Esophagus muscularis mucosa (tissue), 4 donors: Measurements from ENCODE around the gene BARX1. TPM values are rescaled to one million over a fixed set of nuclear protein-coding genes. Genes with fewer than 3 reads are reported as not detected.

Source experiments
- DNase-seq: peaks from one replicate; pipeline ENCODE4 v3.0.0-alpha.2; 2017; ENCODE audit errors: extremely low spot score
- H3K27ac ChIP-seq, 4 donors: fragments of 200-600 bp; sonication (generic); replicated peaks in 1 of 4; 1 replicate in 3 of 4; 2 replicates in 1 of 4; pipeline ENCODE4 v1.5.1; 2016 to 2019; ENCODE audit warnings: mild to moderate bottlenecking in 1 of 4
- H3K27me3 ChIP-seq, 4 donors: fragments of 200-600 bp; sonication (generic); one replicate each; pipeline versions ENCODE4 v1.5.1 to v1.6.0; 2016 to 2019
- H3K36me3 ChIP-seq, 4 donors: fragments of 200-600 bp; sonication (generic); one replicate each; pipeline ENCODE4 v1.5.1; 2016 to 2019
- H3K4me1 ChIP-seq, 4 donors: fragments of 200-600 bp; sonication (generic); one replicate each; pipeline ENCODE4 v1.5.1; 2016 to 2019
- H3K4me3 ChIP-seq, 4 donors: fragments of 200-600 bp; sonication (generic); 1 replicate in 2 of 4; 2 replicates in 2 of 4; pipeline ENCODE4 v1.5.1; 2016 to 2019; ENCODE audit warnings: mild to moderate bottlenecking in 4 of 4, moderate library complexity in 1 of 4
- H3K9me3 ChIP-seq, 4 donors: fragments of 200-600 bp; sonication (generic); 1 replicate in 3 of 4; 2 replicates in 1 of 4; pipeline ENCODE4 v1.5.1; 2016 to 2019
- EP300 ChIP-seq: sonication (generic); formaldehyde crosslinking; IDR thresholded peaks from one replicate; pipeline ENCODE4 v1.6.1; 2017; ENCODE audit warnings: antibody characterized with exemption
- POLR2A ChIP-seq: fragments of 450-650 bp; IDR thresholded peaks from one replicate; pipeline ENCODE4 v1.6.1; 2017; ENCODE audit warnings: antibody characterized with exemption, moderate library complexity, mild to moderate bottlenecking, low read depth
- POLR2AphosphoS5 ChIP-seq, 2 donors: sonication (generic); formaldehyde crosslinking; IDR thresholded peaks; one replicate each; pipeline ENCODE4 v1.6.1; 2017; ENCODE audit warnings: antibody characterized with exemption in 2 of 2
- WGBS: methylation state at CpG from one replicate; pipeline ENCODE4 v1.1.5; 2018; 5-methylcytosine and 5-hydroxymethylcytosine counted together
- intact Hi-C: fragments of 100-400 bp; cut with DNase I; formaldehyde crosslinking; loops from one replicate; pipeline ENCODE4 v1.15.1; 2023
- total RNA-seq, 4 donors: library from RNA; depleted of rRNA; stranded (reverse); fragments of >200 nt; gene quantifications; one replicate each; pipeline versions ENCODE4 v1.1.0 to v1.2.1, GENCODE V29; 2016
- TF ChIP-seq, protein P1 (sequence below), 3 experiments: fragments of 200-600 bp in 2 of 3; fragments of 450-650 bp in 1 of 3; sonication (generic) in 2 of 3; IDR thresholded peaks; one replicate each; pipeline ENCODE4 v1.5.1; 2017 to 2019; ENCODE audit warnings: antibody characterized with exemption in 3 of 3, mild to moderate bottlenecking in 2 of 3, moderate library complexity in 1 of 3

The BARX1 gene
- total RNA-seq, 4 donors from 2014 or later = 0.42 TPM; not detected in 3

DNA sequence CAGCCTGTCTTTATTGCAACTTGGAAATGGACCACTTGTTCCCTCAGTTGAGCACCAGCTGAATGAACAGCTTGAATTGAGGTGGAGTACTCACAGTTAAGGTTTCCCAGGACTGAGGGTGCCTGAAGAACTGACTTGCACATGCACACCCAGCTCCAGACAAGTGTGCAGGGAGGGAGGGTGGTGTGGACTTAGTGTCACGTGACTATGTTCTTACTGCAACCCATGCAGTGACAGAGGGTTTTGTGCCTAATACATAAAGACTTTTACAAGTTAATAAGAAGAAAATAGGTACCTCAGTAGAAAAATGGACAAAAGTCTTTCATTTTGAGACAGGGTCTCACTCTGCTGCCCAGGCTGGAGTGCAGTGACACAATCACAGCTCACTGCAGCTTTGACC, 18.0 kb downstream of the BARX1 start:
- intact Hi-C loops = no loop called here

DNA sequence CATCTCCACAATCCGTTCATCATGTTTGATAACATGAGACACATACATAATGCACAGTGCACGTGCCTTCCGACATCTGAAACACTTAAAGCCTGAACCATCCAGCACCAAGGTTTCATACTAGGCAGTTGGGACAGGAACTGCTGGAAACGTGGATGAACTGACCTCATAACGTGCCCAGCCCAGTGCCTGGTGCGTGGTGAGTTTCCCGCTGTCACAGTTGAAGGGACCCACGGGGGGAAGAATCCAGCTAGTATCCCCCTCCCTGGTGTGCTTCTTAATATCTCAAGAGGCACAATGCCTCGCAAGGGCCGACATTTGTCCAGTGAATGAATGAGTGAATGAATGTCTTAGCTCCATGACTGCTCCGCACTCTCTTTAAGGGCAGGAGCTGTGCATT, 23.2 kb downstream of the BARX1 start:
- Histone ChIP-seq H3K4me1 (no peaks in the 10 kb centered on the region), H3K9me3 (peaks cover 0 to 6% (median 0%) of the 10 kb centered on the region in 4 donors), H3K36me3 (no peaks in the 10 kb centered on the region), H3K4me3 (no peak overlapping the region), H3K27me3 (peaks cover 0 to 66% (median 2%) of the 10 kb centered on the region in 4 donors), H3K27ac (no peak overlapping the region)
- no peak for DNase-seq
- 74% methylated on average over 9 of the region's 11 CpGs for WGBS
- intact Hi-C loops = no loop called here
- TF ChIP-seq POLR2A (no peak), POLR2AphosphoS5 (IDR thresholded peaks at IDR 0.05) (no peak), EP300 (no peak)
- TF ChIP-seq, protein P1, sequence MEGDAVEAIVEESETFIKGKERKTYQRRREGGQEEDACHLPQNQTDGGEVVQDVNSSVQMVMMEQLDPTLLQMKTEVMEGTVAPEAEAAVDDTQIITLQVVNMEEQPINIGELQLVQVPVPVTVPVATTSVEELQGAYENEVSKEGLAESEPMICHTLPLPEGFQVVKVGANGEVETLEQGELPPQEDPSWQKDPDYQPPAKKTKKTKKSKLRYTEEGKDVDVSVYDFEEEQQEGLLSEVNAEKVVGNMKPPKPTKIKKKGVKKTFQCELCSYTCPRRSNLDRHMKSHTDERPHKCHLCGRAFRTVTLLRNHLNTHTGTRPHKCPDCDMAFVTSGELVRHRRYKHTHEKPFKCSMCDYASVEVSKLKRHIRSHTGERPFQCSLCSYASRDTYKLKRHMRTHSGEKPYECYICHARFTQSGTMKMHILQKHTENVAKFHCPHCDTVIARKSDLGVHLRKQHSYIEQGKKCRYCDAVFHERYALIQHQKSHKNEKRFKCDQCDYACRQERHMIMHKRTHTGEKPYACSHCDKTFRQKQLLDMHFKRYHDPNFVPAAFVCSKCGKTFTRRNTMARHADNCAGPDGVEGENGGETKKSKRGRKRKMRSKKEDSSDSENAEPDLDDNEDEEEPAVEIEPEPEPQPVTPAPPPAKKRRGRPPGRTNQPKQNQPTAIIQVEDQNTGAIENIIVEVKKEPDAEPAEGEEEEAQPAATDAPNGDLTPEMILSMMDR (IDR thresholded peaks at IDR 0.05) = no peak

More for the DNA sequence above, 18.0 kb downstream of the BARX1 start:
- H3K9me3 ChIP-seq = no peaks in the 10 kb centered on the region
- H3K36me3 ChIP-seq = no peaks in the 10 kb centered on the region
- no peak overlapping the region for H3K27ac ChIP-seq
- H3K4me3 ChIP-seq = no peak overlapping the region
- no peaks in the 10 kb centered on the region for H3K4me1 ChIP-seq
- no peak for DNase-seq
- H3K27me3 ChIP-seq = peaks cover 0 to 59% (median 0%) of the 10 kb centered on the region in 4 donors
- WGBS = 71% methylated on average over 1 of the region's 1 CpG
- TF ChIP-seq POLR2A = no peak
- no peak for TF ChIP-seq POLR2AphosphoS5 (IDR thresholded peaks at IDR 0.05)
- TF ChIP-seq EP300 = no peak
- TF ChIP-seq, protein P1 (IDR thresholded peaks at IDR 0.05) = no peak

DNA sequence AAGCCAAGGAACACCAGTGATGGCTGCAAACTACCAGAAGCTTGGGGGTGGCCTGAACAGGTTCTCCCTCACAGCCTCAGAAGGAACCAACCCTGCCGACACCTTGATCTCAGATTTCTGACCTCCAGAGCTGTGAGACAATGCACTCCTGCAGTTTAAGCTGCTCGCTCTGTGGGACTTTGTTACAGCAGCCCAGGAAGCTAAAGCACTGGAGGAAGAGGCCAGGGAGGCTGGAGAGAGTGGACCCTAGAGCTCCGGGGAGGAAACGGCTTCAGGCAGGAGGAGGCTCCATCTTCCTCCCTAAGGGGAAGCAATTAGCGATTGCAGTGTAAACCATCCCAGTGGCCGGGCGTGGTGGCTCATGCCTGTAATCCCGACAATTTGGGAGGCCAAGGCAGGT, 25.1 kb downstream of the BARX1 start:
- H3K27me3 ChIP-seq = peaks cover 0 to 63% (median 2%) of the 10 kb centered on the region in 4 donors
- 50% methylated on average over 6 of the region's 8 CpGs for WGBS
- no peak for TF ChIP-seq EP300
- H3K4me1 ChIP-seq = no peaks in the 10 kb centered on the region
- DNase-seq = no peak
- H3K36me3 ChIP-seq = no peaks in the 10 kb centered on the region
- intact Hi-C loops = no loop called here
- H3K27ac ChIP-seq = no peak overlapping the region
- peaks cover 0 to 6% (median 0%) of the 10 kb centered on the region in 4 donors for H3K9me3 ChIP-seq
- no peak overlapping the region for H3K4me3 ChIP-seq

DNA sequence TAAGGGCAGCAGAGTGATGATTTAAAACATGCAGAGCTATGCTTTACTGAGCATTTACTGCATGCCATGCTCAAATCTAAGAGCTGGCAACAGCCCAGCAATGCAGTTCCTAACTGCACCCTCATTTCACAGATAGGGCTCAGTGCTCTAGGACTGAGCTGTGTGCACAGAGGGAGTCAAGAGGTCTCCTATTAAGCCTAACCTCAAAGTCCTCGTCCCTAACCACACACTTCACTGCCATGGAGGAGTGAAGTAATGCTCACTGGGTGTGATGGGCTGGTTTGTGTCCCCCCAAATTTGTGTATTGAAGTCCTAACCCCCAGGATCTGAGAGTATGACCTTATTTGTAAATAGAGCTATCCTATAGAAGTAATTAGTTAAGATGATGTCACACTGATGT, 25.9 kb downstream of the BARX1 start:
- WGBS = 70% methylated on average over 1 of the region's 1 CpG
- TF ChIP-seq POLR2A (no peak), EP300 (no peak)
- TF ChIP-seq, protein P1 (IDR thresholded peaks at IDR 0.05) = no peak
- peaks cover 0 to 63% (median 2%) of the 10 kb centered on the region in 4 donors for H3K27me3 ChIP-seq
- intact Hi-C loops = no loop called here
- H3K36me3 ChIP-seq = no peaks in the 10 kb centered on the region
- no peak overlapping the region for H3K27ac ChIP-seq
- no peak for DNase-seq
- H3K9me3 ChIP-seq = peaks cover 0 to 6% (median 0%) of the 10 kb centered on the region in 4 donors
- no peaks in the 10 kb centered on the region for H3K4me1 ChIP-seq
- H3K4me3 ChIP-seq = no peak overlapping the region

DNA sequence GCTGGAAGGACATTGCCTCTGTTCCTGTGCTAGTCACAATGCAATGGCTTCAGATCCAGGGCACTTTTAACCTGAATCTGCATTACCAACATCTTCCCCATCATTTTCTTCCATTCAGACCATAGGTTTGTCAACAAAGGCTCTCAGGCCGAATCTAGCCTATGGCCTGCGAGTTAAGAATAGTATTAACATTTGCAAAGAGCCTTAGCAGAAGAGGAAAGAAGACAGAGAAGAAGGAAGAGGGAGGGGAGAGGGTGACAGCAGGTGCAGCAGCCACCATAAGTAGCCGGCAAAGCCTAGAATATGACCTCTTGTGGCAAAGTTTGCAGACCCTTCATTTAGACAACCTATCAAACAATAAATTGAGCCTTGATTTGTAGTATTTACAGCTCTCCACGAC, 32.6 kb downstream of the BARX1 start:
- Histone ChIP-seq H3K36me3 (no peaks in the 10 kb centered on the region), H3K27ac (no peak overlapping the region), H3K27me3 (peaks cover 0 to 35% (median 0%) of the 10 kb centered on the region in 4 donors), H3K4me3 (no peak overlapping the region), H3K9me3 (no peaks in the 10 kb centered on the region), H3K4me1 (no peaks in the 10 kb centered on the region)
- 79% methylated on average over 4 of the region's 4 CpGs for WGBS
- no peak for DNase-seq
- TF ChIP-seq, protein P1 (IDR thresholded peaks at IDR 0.05) = no peak
- TF ChIP-seq POLR2A = no peak
- TF ChIP-seq EP300 = no peak
- no peak for TF ChIP-seq POLR2AphosphoS5 (IDR thresholded peaks at IDR 0.05)
- intact Hi-C loops = no loop called here
